Measurements from ENCODE around the gene TTYH3.
"Not testable (repeated sequence)": the region's sequence is repeated elsewhere in the genome, so short reads cannot be mapped to it uniquely, and the experiment has no call there.

Gene TTYH3

GRCh38 chr7:2603044-2603965 lies 28.5 kb upstream of the TTYH3 start:
- DNase-seq = no peak

GRCh38 chr7:2604608-2605174 lies 27.1 kb upstream of the TTYH3 start:
- no peak for DNase-seq

GRCh38 chr7:2605608-2606538 lies 25.9 kb upstream of the TTYH3 start:
- no peak for DNase-seq

GRCh38 chr7:2606539-2606936 lies 25.2 kb upstream of the TTYH3 start:
- no peak for DNase-seq

GRCh38 chr7:2607122-2607922 lies 24.5 kb upstream of the TTYH3 start:
- no peak for DNase-seq

GRCh38 chr7:2607923-2608904 lies 23.6 kb upstream of the TTYH3 start:
- no peak for DNase-seq

GRCh38 chr7:2608921-2609411 lies 22.8 kb upstream of the TTYH3 start:
- DNase-seq = peak in 1 of 2 donors; percentile 18

- not testable (repeated sequence) for DNase-seq
Measured at GRCh38 chr7:2609646-2610045, 22.1 kb upstream of the TTYH3 start.

GRCh38 chr7:2610466-2610865 lies 21.3 kb upstream of the TTYH3 start:
- no peak for DNase-seq

- DNase-seq = no peak
Measured at GRCh38 chr7:2610898-2611297, 20.9 kb upstream of the TTYH3 start.

- DNase-seq = no peak
Measured at GRCh38 chr7:2611401-2611800, 20.4 kb upstream of the TTYH3 start.

GRCh38 chr7:2611922-2612321 lies 19.9 kb upstream of the TTYH3 start:
- no peak for DNase-seq

GRCh38 chr7:2612445-2613097 lies 19.2 kb upstream of the TTYH3 start:
- peak in 1 of 2 donors; percentile 19 for DNase-seq

- no peak for DNase-seq
Measured at GRCh38 chr7:2613098-2613930, 18.5 kb upstream of the TTYH3 start.

GRCh38 chr7:2613931-2614600 lies 17.7 kb upstream of the TTYH3 start:
- no peak for DNase-seq

- DNase-seq = no peak
Measured at GRCh38 chr7:2614631-2615330, 17.0 kb upstream of the TTYH3 start.

GRCh38 chr7:2616387-2617324 lies 15.1 kb upstream of the TTYH3 start:
- DNase-seq = no peak

All from stimulated activated CD4-positive, alpha-beta T cell treated with anti-CD3 and anti-CD28 coated beads, Interleukin-2, amount 100 ng/mL, for 24 hours (primary cell).